Osteoblast (primary cell): ENCODE data around the gene OLFML2B. TPM values are rescaled to one million over a fixed set of nuclear protein-coding genes. Genes with fewer than 3 reads are reported as not detected.

Source experiments
- DNase-seq: peaks from one replicate; pipeline ENCODE4 v3.0.0; 2011; ENCODE audit warnings: low spot score, mixed read lengths; ENCODE audit not compliant: insufficient read length; ENCODE audit errors: missing footprints
- H2AFZ ChIP-seq: 2 replicates; pipeline ENCODE4 v1.6.0; 2011; ENCODE audit warnings: mild to moderate bottlenecking, low read length
- H3K27ac ChIP-seq: 2 replicates; pipeline ENCODE4 v1.5.1; 2011; ENCODE audit warnings: mild to moderate bottlenecking, low read depth, low read length, moderate library complexity
- H3K27me3 ChIP-seq: 2 replicates; pipeline ENCODE4 v1.6.0; 2012; ENCODE audit warnings: mild to moderate bottlenecking, control low read depth, inconsistent platforms, low read length, moderate library complexity; ENCODE audit not compliant: insufficient read depth
- H3K36me3 ChIP-seq: 2 replicates; pipeline ENCODE4 v1.5.1; 2011; ENCODE audit warnings: mild to moderate bottlenecking, low read length, control low read depth, moderate library complexity; ENCODE audit not compliant: insufficient read depth
- H3K4me1 ChIP-seq: 2 replicates; pipeline ENCODE4 v1.5.1; 2011; ENCODE audit warnings: mild to moderate bottlenecking, low read length, control low read depth, moderate library complexity; ENCODE audit not compliant: insufficient read depth
- H3K4me2 ChIP-seq: 2 replicates; pipeline ENCODE4 v1.6.0; 2011; ENCODE audit warnings: mild to moderate bottlenecking, low read length; ENCODE audit not compliant: insufficient read depth
- H3K4me3 ChIP-seq: fragments of 200-600 bp; sonication (generic); 3 replicates; pipeline ENCODE4 v1.5.1; 2012; ENCODE audit warnings: mild to moderate bottlenecking, low read length, inconsistent platforms; ENCODE audit not compliant: insufficient read depth
- H3K79me2 ChIP-seq: 2 replicates; pipeline ENCODE4 v1.6.0; 2012; ENCODE audit warnings: mild to moderate bottlenecking, low read length, control low read depth, inconsistent platforms; ENCODE audit not compliant: insufficient read depth
- H3K9me3 ChIP-seq: 2 replicates; pipeline ENCODE4 v1.5.1; 2011; ENCODE audit warnings: low read depth, low read length, control low read depth
- H4K20me1 ChIP-seq: 2 replicates; pipeline ENCODE4 v1.6.0; 2012; ENCODE audit warnings: mild to moderate bottlenecking, low read length, control low read depth; ENCODE audit not compliant: insufficient read depth
- total RNA-seq: library from RNA; depleted of rRNA; stranded (reverse); fragments of >200 nt; gene quantifications from 2 replicates; pipeline ENCODE4 v1.2.3, GENCODE V29; 2012
- TF ChIP-seq, protein P1 (sequence below): IDR thresholded peaks from 2 replicates; pipeline ENCODE4 v1.5.1; 2011; ENCODE audit warnings: mild to moderate bottlenecking, low read depth, low read length, moderate library complexity; ENCODE audit errors: extremely low read depth

Gene OLFML2B
- total RNA-seq, 1 donor: 49.9 TPM

DNA sequence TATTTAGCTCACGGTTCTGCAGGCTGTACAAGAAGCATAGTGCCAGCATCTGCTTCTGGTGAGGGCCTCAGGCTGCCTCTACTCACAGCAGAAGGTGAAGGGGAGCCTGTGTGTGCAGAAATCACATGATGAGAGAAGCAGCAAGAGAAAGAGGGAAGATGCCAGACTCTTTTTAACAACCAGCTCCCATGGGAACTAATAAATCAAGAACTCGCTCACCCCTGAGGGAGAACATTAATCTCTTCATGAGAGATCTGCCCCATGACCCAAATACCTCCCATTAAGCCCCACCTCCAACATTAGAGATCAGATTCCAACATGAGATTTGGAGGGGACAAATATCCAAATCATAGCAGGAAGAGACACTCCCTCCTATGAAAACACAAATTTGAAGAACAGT is 74.1 kb downstream of the OLFML2B start:
- no peaks in the 10 kb centered on the region for H3K27me3 ChIP-seq
- H3K4me3 ChIP-seq: no peak overlapping the region
- no peak overlapping the region for H3K4me2 ChIP-seq
- peak overlapping the region; percentile 25 for H3K27ac ChIP-seq
- no peaks in the 10 kb centered on the region for H3K36me3 ChIP-seq
- no peaks in the 10 kb centered on the region for H4K20me1 ChIP-seq
- no peak overlapping the region for H2AFZ ChIP-seq
- no peaks in the 10 kb centered on the region for H3K9me3 ChIP-seq
- no peaks in the 10 kb centered on the region for H3K79me2 ChIP-seq
- H3K4me1 ChIP-seq: peaks cover 20% of the 10 kb centered on the region
- TF ChIP-seq, protein P1, sequence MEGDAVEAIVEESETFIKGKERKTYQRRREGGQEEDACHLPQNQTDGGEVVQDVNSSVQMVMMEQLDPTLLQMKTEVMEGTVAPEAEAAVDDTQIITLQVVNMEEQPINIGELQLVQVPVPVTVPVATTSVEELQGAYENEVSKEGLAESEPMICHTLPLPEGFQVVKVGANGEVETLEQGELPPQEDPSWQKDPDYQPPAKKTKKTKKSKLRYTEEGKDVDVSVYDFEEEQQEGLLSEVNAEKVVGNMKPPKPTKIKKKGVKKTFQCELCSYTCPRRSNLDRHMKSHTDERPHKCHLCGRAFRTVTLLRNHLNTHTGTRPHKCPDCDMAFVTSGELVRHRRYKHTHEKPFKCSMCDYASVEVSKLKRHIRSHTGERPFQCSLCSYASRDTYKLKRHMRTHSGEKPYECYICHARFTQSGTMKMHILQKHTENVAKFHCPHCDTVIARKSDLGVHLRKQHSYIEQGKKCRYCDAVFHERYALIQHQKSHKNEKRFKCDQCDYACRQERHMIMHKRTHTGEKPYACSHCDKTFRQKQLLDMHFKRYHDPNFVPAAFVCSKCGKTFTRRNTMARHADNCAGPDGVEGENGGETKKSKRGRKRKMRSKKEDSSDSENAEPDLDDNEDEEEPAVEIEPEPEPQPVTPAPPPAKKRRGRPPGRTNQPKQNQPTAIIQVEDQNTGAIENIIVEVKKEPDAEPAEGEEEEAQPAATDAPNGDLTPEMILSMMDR: no peak
- DNase-seq: no peak

DNA sequence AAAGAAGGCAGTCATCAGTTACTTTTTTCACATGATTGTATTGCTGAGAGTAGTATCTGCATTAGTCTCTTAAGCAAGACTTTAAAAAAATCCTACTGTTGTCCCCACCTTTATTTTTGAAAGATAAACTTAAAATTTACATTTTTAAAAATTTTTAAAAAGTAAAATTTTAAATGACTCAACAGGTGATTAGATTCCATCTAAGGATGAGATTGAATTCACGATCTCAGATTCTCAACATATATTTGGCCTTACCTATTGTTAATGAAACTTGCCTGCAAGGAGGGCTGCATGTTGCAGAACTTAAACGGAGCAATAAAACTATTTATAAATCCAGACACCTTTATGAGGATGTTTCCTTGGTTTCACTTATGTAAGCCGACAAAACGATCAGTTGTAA is 75.2 kb downstream of the OLFML2B start:
- TF ChIP-seq, protein P1: no peak
- no peak for DNase-seq
- Histone ChIP-seq H3K27me3 (no peaks in the 10 kb centered on the region), H3K4me2 (no peak overlapping the region), H3K4me1 (peaks cover 15% of the 10 kb centered on the region), H3K27ac (no peak overlapping the region), H2AFZ (no peak overlapping the region), H4K20me1 (no peaks in the 10 kb centered on the region), H3K79me2 (no peaks in the 10 kb centered on the region), H3K36me3 (no peaks in the 10 kb centered on the region), H3K4me3 (no peak overlapping the region), H3K9me3 (no peaks in the 10 kb centered on the region)

DNA sequence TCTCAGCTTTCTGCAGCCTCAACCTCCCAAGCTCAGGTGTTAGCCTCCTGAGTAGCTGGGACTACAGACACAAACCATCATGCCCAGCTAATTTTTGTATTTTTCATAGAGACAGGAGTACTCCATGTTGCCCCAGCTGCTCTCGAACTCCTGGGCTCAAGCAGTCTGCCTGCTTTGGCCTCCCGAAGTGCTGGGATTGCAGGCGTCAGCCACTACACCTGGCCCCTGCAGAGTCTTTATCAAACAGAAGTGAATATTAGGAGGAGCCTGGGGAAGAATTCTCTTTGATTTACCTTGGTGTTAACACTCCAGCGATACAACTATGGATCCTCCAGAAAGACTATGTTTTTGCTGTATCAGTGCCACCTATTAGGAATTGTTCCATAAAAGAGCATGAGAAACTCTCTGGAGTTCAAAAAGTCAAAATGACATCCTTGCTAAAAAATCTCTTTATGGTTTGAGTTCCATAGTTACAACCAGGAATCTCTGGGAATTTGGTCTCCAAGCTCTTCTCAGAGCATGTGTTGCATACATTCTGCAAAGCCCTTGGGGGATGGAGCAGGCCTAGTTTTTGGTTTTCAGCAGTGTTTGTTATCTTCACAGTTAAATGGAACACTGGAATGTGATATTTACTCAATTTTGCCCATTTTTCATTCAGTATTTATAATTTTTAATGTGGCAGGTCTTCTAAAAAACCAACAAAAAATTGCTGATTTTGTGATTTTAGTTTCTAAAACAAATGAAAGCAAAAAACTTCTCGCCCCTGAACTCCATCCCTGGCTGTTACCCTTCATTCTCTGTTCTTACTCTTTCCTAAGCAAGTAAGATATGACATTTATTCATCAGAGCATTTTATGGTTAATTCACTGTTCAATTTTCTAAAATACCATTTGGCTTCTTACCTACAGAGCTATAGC is 77.3 kb downstream of the OLFML2B start:
- H4K20me1 ChIP-seq: no peaks in the 10 kb centered on the region
- peaks cover 18% of the 10 kb centered on the region for H3K4me1 ChIP-seq
- peak; percentile 68 for DNase-seq
- TF ChIP-seq, protein P1: no peak
- no peak overlapping the region for H2AFZ ChIP-seq
- H3K36me3 ChIP-seq: no peaks in the 10 kb centered on the region
- no peaks in the 10 kb centered on the region for H3K27me3 ChIP-seq
- H3K79me2 ChIP-seq: no peaks in the 10 kb centered on the region
- peak overlapping the region; percentile 85 for H3K27ac ChIP-seq
- H3K4me2 ChIP-seq: peak overlapping the region; percentile 14
- no peak overlapping the region for H3K4me3 ChIP-seq
- no peaks in the 10 kb centered on the region for H3K9me3 ChIP-seq

DNA sequence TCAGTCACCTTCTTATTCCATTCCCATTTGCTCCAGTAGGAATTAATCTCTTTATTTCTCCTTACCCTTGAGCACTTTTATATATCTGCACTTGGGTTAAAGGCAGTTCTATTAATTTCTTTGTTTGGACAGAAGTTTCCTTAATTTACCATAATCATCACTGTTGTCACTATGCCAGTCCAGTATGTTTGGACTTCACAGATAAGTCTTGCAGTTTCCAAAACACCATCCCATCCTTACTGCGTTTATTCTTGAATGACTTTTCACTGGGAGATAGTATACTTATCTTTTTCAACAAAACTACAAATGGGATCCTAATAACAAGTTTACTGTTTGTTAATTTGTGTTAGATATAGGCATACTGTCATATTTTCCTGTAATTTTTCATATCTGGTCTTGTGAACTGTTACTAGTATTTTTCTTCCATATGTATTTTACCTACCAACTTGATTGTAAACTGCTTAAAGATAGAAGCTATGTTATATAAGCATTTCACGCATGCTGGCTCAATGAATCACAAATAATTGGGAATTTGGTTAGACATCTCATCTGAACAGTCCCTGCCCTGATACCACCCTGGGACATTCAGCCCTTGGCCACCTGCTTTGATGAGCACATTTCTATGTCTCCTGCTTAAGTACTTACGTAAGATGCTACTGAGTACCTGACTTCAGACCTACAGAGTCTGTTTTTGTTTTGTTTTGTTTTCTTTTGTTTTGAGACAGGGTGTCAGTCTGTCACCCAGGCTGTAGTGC is 78.2 kb downstream of the OLFML2B start:
- no peak overlapping the region for H3K4me3 ChIP-seq
- H3K4me1 ChIP-seq: peaks cover 22% of the 10 kb centered on the region
- H3K4me2 ChIP-seq: peak overlapping the region; percentile 14
- no peaks in the 10 kb centered on the region for H3K9me3 ChIP-seq
- no peak overlapping the region for H2AFZ ChIP-seq
- H4K20me1 ChIP-seq: no peaks in the 10 kb centered on the region
- peak overlapping the region; percentile 85 for H3K27ac ChIP-seq
- H3K27me3 ChIP-seq: no peaks in the 10 kb centered on the region
- TF ChIP-seq, protein P1: no peak
- DNase-seq: no peak
- H3K79me2 ChIP-seq: no peaks in the 10 kb centered on the region
- no peaks in the 10 kb centered on the region for H3K36me3 ChIP-seq
